Kidney glomerular epithelial cell (primary cell): Measurements from ENCODE around the gene CPD.
"Not testable (repeated sequence)": the region's sequence is repeated elsewhere in the genome, so short reads cannot be mapped to it uniquely, and the experiment has no call there.

Experiments used
- DNase-seq: peaks from one replicate; lab custom pipeline; 2025; lab: John Stamatoyannopoulos, UW

Gene CPD

GRCh38 chr17:30427611-30428010 lies 48.9 kb downstream of the CPD start:
- DNase-seq, result no peak

- peak; percentile 39 for DNase-seq
Observed at GRCh38 chr17:30429155-30429554, 50.4 kb downstream of the CPD start.

- peak; percentile 45 for DNase-seq
Observed at GRCh38 chr17:30433514-30433913, 54.8 kb downstream of the CPD start.

GRCh38 chr17:30436729-30437128 lies 58.0 kb downstream of the CPD start:
- DNase-seq, result no peak

GRCh38 chr17:30443721-30444120 lies 65.0 kb downstream of the CPD start:
- DNase-seq, result no peak

GRCh38 chr17:30446640-30447039 lies 67.9 kb downstream of the CPD start:
- DNase-seq, result not testable (repeated sequence)

GRCh38 chr17:30449480-30449879 lies 70.8 kb downstream of the CPD start:
- no peak for DNase-seq

- no peak for DNase-seq
Observed at GRCh38 chr17:30450125-30451027, 71.6 kb downstream of the CPD start.

- DNase-seq, result no peak
Observed at GRCh38 chr17:30454635-30455034, 75.9 kb downstream of the CPD start.

- no peak for DNase-seq
Observed at GRCh38 chr17:30458371-30458770, 79.6 kb downstream of the CPD start.

- DNase-seq, result not testable (repeated sequence)
Observed at GRCh38 chr17:30458797-30459413, 80.2 kb downstream of the CPD start.

GRCh38 chr17:30468465-30468864 lies 89.7 kb downstream of the CPD start:
- DNase-seq, result no peak

GRCh38 chr17:30472238-30472890 lies 93.6 kb downstream of the CPD start:
- no peak for DNase-seq

GRCh38 chr17:30475206-30475605 lies 96.5 kb downstream of the CPD start:
- DNase-seq, result no peak

GRCh38 chr17:30476726-30477082 lies 98.0 kb downstream of the CPD start:
- DNase-seq, result peak; percentile 64

GRCh38 chr17:30477083-30477773 lies 98.5 kb downstream of the CPD start, which contains the start of gene GOSR1:
TSS of gene GOSR1 (plus strand) at chr17:30477408. CDS start at chr17:30477434, 26 bp downstream.
- peak; percentile 91 for DNase-seq

- peak; percentile 5 for DNase-seq
Observed at GRCh38 chr17:30477774-30478115, 99.0 kb downstream of the CPD start.

- no peak for DNase-seq
Observed at GRCh38 chr17:30482555-30482954, 103.8 kb downstream of the CPD start.

GRCh38 chr17:30483159-30483558 lies 104.4 kb downstream of the CPD start:
- no peak for DNase-seq

GRCh38 chr17:30493780-30494179 lies 115.1 kb downstream of the CPD start:
- DNase-seq, result no peak

GRCh38 chr17:30495586-30495985 lies 116.9 kb downstream of the CPD start:
- no peak for DNase-seq

GRCh38 chr17:30503558-30503957 lies 124.8 kb downstream of the CPD start:
- DNase-seq, result peak; percentile 14
